Natural killer cell (primary cell): ENCODE results near the gene BMF. TPM values are rescaled to one million over a fixed set of nuclear protein-coding genes. Genes with fewer than 3 reads are reported as not detected.
A peak's percentile ranks its signal among the peaks of the same experiment; 100 is the strongest.

Source experiments
- ATAC-seq, 3 donors: fragments of 150-1000 bp in 2 of 3; fragments of 200-7000 bp in 1 of 3; cut with Tn5 transposase; 1 replicate in 1 of 3; 2 replicates in 2 of 3; pipeline ENCODE4 v1.10.0; 2021; ENCODE audit warnings: mild to moderate bottlenecking in 2 of 3, moderate library complexity in 2 of 3
- DNase-seq, 2 donors: peaks; one replicate each; pipeline versions ENCODE4 v3.0.0 to v3.0.0-alpha.2; 2013 to 2021; ENCODE audit warnings: mixed read lengths in 1 of 2
- H3K27ac ChIP-seq: one replicate; pipeline ENCODE4 v1.5.1; 2013; ENCODE audit warnings: mild to moderate bottlenecking, low read length
- H3K27me3 ChIP-seq: one replicate; pipeline ENCODE4 v1.6.1; 2013; ENCODE audit warnings: low read length; ENCODE audit not compliant: control insufficient read depth, insufficient read depth
- H3K36me3 ChIP-seq: one replicate; pipeline ENCODE4 v1.6.1; 2013; ENCODE audit warnings: low read length; ENCODE audit not compliant: control insufficient read depth, insufficient read depth
- H3K4me1 ChIP-seq: one replicate; pipeline ENCODE4 v1.6.1; 2013; ENCODE audit warnings: low read length; ENCODE audit not compliant: control insufficient read depth, insufficient read depth
- H3K4me3 ChIP-seq: one replicate; pipeline ENCODE4 v1.5.1; 2013; ENCODE audit warnings: low read length
- H3K9me3 ChIP-seq: one replicate; pipeline ENCODE4 v1.6.1; 2013; ENCODE audit warnings: low read length; ENCODE audit not compliant: control insufficient read depth, insufficient read depth
- H3K27ac Mint-ChIP-seq, 2 donors: one replicate each; pipeline ENCODE4 v1.8.0; 2022; ENCODE audit warnings: mild to moderate bottlenecking in 2 of 2, mixed read lengths in 2 of 2, moderate library complexity in 1 of 2
- H3K27me3 Mint-ChIP-seq, 2 donors: one replicate each; pipeline ENCODE4 v1.8.0; 2022; ENCODE audit warnings: low read depth in 2 of 2, mixed read lengths in 2 of 2
- H3K36me3 Mint-ChIP-seq: one replicate; pipeline ENCODE4 v1.8.0; 2022; ENCODE audit warnings: mixed read lengths
- H3K4me1 Mint-ChIP-seq, 2 donors: one replicate each; pipeline ENCODE4 v1.8.0; 2022; ENCODE audit warnings: mixed read lengths in 2 of 2
- H3K4me3 Mint-ChIP-seq: one replicate; pipeline ENCODE4 v1.8.0; 2022; ENCODE audit warnings: mild to moderate bottlenecking, moderate library complexity, mixed read lengths
- H3K9me3 Mint-ChIP-seq, 2 donors: one replicate each; pipeline ENCODE4 v1.8.0; 2022; ENCODE audit warnings: mixed read lengths in 2 of 2
- WGBS: methylation state at CpG from one replicate; pipeline ENCODE4 v1.1.7; 2013; ENCODE audit warnings: missing lambda C conversion rate; ENCODE audit not compliant: insufficient coverage; 5-methylcytosine and 5-hydroxymethylcytosine counted together
- intact Hi-C: fragments of 100-400 bp; cut with micrococcal nuclease; formaldehyde crosslinking; loops from one replicate; pipeline ENCODE4 v1.14.2; 2022
- total RNA-seq, 4 donors: library from RNA; stranded (reverse); fragments of 120-200 nt in 1 of 4; gene quantifications; one replicate each; pipeline versions ENCODE4 v1.2.3 to v1.2.4, GENCODE V29; 2013 to 2022
- TF ChIP-seq, protein P1 (sequence below): fragments of 200-600 bp; IDR thresholded peaks from one replicate; pipeline ENCODE4 v1.8.0; 2022; ENCODE audit warnings: antibody characterized with exemption

BMF gene
- total RNA-seq, 3 donors from 2014 or later (not counting 1 experiment from before 2014, with no cell fraction given): 7.6 to 10.5 (median 9.8) TPM

DNA sequence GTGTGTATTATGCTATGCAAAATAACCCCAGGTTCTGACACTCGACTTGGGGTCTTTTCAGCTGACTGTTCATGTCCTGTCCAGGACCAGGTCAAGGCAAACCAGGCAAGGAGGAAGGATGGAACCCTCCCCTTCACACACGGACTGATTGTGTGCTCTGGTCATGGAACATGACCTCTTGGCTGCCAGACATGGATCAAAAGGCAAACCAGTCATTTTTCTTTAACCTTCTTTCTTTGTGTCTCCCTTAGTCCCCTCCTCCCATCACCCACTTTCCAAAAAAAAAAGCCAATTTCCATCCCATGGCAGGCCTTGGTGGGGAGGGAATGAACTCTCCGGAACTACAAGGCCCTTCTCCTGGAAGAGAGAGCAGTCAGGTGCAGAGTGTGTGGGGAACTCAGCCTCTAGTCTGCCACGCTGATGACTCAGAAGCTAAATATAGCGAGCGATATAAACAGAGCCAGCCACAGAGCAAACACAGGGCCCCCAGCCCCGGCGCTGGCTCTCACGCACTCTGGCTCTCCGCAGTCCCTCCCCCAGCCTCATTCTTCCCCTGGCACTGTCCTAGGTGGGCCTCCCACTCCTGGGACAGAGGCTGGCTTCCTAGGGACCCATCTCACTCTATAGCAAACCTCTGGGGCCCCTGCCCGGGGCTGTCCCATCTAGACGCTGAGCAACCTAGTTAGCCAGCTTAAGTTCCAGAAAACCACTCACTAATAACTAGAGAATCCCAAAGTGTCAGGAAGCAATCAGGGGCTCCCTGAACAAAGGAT lies 10.0 kb downstream of the BMF start:
- intact Hi-C loops: no loop called here
- H3K9me3 Mint-ChIP-seq: no peaks in the 10 kb centered on the region
- ATAC-seq (peak; percentile 84 to 94 (median 85)), DNase-seq (peak; percentile 44 to 76)
- no peaks in the 10 kb centered on the region for H3K36me3 Mint-ChIP-seq
- Histone ChIP-seq H3K27me3 (no peaks in the 10 kb centered on the region), H3K4me1 (peaks cover 61% of the 10 kb centered on the region), H3K27ac (peak overlapping the region; percentile 89), H3K36me3 (no peaks in the 10 kb centered on the region), H3K9me3 (no peaks in the 10 kb centered on the region), H3K4me3 (no peak overlapping the region)
- H3K27ac Mint-ChIP-seq: peak overlapping the region in 1 of 2 donors; percentile 80
- TF ChIP-seq, protein P1, sequence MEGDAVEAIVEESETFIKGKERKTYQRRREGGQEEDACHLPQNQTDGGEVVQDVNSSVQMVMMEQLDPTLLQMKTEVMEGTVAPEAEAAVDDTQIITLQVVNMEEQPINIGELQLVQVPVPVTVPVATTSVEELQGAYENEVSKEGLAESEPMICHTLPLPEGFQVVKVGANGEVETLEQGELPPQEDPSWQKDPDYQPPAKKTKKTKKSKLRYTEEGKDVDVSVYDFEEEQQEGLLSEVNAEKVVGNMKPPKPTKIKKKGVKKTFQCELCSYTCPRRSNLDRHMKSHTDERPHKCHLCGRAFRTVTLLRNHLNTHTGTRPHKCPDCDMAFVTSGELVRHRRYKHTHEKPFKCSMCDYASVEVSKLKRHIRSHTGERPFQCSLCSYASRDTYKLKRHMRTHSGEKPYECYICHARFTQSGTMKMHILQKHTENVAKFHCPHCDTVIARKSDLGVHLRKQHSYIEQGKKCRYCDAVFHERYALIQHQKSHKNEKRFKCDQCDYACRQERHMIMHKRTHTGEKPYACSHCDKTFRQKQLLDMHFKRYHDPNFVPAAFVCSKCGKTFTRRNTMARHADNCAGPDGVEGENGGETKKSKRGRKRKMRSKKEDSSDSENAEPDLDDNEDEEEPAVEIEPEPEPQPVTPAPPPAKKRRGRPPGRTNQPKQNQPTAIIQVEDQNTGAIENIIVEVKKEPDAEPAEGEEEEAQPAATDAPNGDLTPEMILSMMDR: no peak
- no peak overlapping the region for H3K4me3 Mint-ChIP-seq
- 3% methylated on average over 12 of the region's 12 CpGs for WGBS
- peaks cover 12 to 14% of the 10 kb centered on the region in 2 donors for H3K4me1 Mint-ChIP-seq
- peaks cover 0 to 2% of the 10 kb centered on the region in 2 donors for H3K27me3 Mint-ChIP-seq

DNA sequence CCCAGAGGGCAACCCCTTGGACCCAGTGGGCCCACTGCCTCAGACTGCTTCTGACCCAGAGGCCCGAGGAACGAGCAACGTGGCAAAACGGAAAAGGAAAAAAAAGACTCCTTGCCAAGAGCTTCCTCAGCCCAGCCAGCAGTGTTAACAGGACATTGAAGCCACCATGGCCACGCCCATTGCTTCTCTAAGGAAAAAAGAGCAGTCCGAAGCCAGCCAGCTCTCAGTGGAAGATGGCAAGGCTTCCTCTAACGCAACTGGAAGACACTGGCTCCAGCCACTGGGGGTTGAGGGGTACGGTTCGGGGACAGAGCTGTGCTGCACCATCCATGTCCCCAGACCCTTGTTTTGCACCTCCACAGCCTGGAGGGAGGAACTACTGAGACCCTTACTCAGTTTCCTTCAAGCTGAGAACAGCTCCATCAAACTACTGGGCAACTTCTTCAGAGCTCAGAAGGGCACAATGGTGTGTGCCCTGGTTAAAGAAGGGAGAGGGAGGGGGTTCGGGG lies 10.7 kb downstream of the BMF start:
- no peaks in the 10 kb centered on the region for H3K36me3 Mint-ChIP-seq
- intact Hi-C loops: no loop called here
- Histone ChIP-seq H3K27ac (peak overlapping the region; percentile 89), H3K4me3 (no peak overlapping the region), H3K36me3 (no peaks in the 10 kb centered on the region), H3K27me3 (no peaks in the 10 kb centered on the region), H3K4me1 (peaks cover 68% of the 10 kb centered on the region), H3K9me3 (no peaks in the 10 kb centered on the region)
- WGBS: 37% methylated on average over 10 of the region's 10 CpGs
- no peak overlapping the region for H3K4me3 Mint-ChIP-seq
- no peak for ATAC-seq
- DNase-seq: no peak
- peak overlapping the region in 1 of 2 donors; percentile 80 for H3K27ac Mint-ChIP-seq
- H3K4me1 Mint-ChIP-seq: peaks cover 12 to 14% of the 10 kb centered on the region in 2 donors
- no peaks in the 10 kb centered on the region for H3K9me3 Mint-ChIP-seq
- TF ChIP-seq, protein P1: no peak
- H3K27me3 Mint-ChIP-seq: peaks cover 0 to 2% of the 10 kb centered on the region in 2 donors

DNA sequence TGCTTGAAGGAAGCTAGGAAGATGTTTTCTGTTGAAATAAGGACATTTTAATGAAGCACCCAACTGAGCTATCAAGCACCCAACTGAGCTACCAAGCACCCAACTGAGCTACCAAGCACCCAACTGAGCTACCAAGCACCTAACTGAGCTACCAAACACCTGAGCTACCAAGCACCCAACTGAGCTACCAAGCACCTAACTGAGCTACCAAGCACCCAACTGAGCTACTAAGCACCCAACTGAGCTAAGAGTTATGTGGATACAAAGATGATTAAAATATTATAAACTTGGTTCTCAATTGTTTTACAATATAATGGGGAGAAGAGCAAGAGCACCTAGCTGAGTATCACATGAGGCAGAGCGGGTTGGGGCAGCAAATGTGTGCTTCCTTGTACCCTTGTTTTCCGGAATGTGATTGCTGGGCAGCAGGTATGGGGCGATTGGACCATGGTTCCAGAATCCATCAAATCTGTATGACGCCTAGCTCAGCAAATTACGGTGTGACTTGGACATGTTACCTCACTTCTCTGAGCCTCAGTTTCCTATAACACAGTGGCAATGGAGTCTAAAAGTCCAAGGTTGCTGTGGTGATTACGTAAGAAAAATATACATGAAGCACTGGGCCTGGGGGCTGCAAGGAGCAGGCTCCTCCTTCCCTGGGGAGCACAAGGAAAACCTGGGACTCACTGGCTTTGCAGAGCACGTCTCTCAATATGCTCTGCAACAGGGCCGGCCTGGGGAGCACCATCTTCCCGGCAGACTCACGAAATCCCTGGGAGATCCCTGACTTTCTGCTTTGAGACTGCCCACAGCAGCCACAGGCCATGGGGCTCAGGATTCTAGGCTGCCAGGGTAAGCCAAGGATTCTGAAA lies 11.3 kb downstream of the BMF start:
- Histone ChIP-seq H3K4me3 (no peak overlapping the region), H3K27ac (peak overlapping the region; percentile 89), H3K4me1 (peaks cover 71% of the 10 kb centered on the region), H3K9me3 (no peaks in the 10 kb centered on the region), H3K36me3 (no peaks in the 10 kb centered on the region), H3K27me3 (no peaks in the 10 kb centered on the region)
- TF ChIP-seq, protein P1: no peak
- 93% methylated on average over 10 of the region's 10 CpGs for WGBS
- ATAC-seq (no peak), DNase-seq (no peak)
- Mint-ChIP-seq H3K9me3 (no peaks in the 10 kb centered on the region), H3K4me3 (no peak overlapping the region), H3K36me3 (no peaks in the 10 kb centered on the region), H3K27me3 (peaks cover 0 to 2% of the 10 kb centered on the region in 2 donors), H3K4me1 (peaks cover 12 to 14% of the 10 kb centered on the region in 2 donors), H3K27ac (peak overlapping the region in 1 of 2 donors; percentile 80)
- intact Hi-C loops: no loop called here
